Trophoblast cell (in vitro differentiated cells and primary cell): ENCODE data around the gene EAF1.

Source experiments
- DNase-seq, 2 donors: peaks; one replicate each; pipeline ENCODE4 v3.0.0-alpha.2; 2016
- H2AFZ ChIP-seq: 2 replicates; pipeline ENCODE4 v1.6.1; 2013; ENCODE audit warnings: low read length, moderate library complexity, mild to moderate bottlenecking; ENCODE audit not compliant: insufficient read depth, poor library complexity
- H2AK5ac ChIP-seq: 2 replicates; pipeline ENCODE4 v1.6.1; 2013; ENCODE audit warnings: mild to moderate bottlenecking, low read length
- H2BK120ac ChIP-seq: 2 replicates; pipeline ENCODE4 v1.6.1; 2013; ENCODE audit warnings: low read length, mild to moderate bottlenecking, moderate library complexity; ENCODE audit not compliant: insufficient read depth, poor library complexity
- H2BK12ac ChIP-seq: 2 replicates; pipeline ENCODE4 v1.6.1; 2013; ENCODE audit warnings: mild to moderate bottlenecking, low read length, moderate library complexity
- H2BK5ac ChIP-seq: 2 replicates; pipeline ENCODE4 v1.6.1; 2013; ENCODE audit warnings: low read length, low read depth, moderate library complexity, mild to moderate bottlenecking; ENCODE audit not compliant: poor library complexity
- H3K14ac ChIP-seq: 2 replicates; pipeline ENCODE4 v1.6.1; 2013; ENCODE audit warnings: mild to moderate bottlenecking, low read length
- H3K18ac ChIP-seq: 2 replicates; pipeline ENCODE4 v1.6.1; 2013; ENCODE audit warnings: mild to moderate bottlenecking, low read length
- H3K23ac ChIP-seq: 2 replicates; pipeline ENCODE4 v1.6.1; 2013; ENCODE audit warnings: low read length
- H3K27ac ChIP-seq: 2 replicates; pipeline ENCODE4 v1.5.1; 2013; ENCODE audit warnings: low read depth, mild to moderate bottlenecking, inconsistent platforms, low read length, moderate library complexity
- H3K27me3 ChIP-seq: 2 replicates; pipeline ENCODE4 v1.6.1; 2013; ENCODE audit warnings: inconsistent platforms, mild to moderate bottlenecking, low read length, moderate library complexity; ENCODE audit not compliant: insufficient read depth
- H3K36me3 ChIP-seq, 2 experiments: 1 replicate in 1 of 2; 2 replicates in 1 of 2; pipeline ENCODE4 v1.6.1; 2013; ENCODE audit warnings: low read length in 2 of 2, mild to moderate bottlenecking in 2 of 2, moderate library complexity in 1 of 2; ENCODE audit not compliant: insufficient read depth in 2 of 2, control insufficient read depth in 1 of 2
- H3K4ac ChIP-seq: 2 replicates; pipeline ENCODE4 v1.6.1; 2013; ENCODE audit warnings: low read depth, mild to moderate bottlenecking, low read length, moderate library complexity
- H3K4me1 ChIP-seq, 2 experiments: 1 replicate in 1 of 2; 2 replicates in 1 of 2; pipeline ENCODE4 v1.6.1; 2013; ENCODE audit warnings: low read length in 2 of 2, mild to moderate bottlenecking in 2 of 2, moderate library complexity in 1 of 2; ENCODE audit not compliant: insufficient read depth in 2 of 2, control insufficient read depth in 1 of 2
- H3K4me2 ChIP-seq: 2 replicates; pipeline ENCODE4 v1.6.1; 2013; ENCODE audit warnings: inconsistent platforms, mild to moderate bottlenecking, low read length, moderate library complexity
- H3K4me3 ChIP-seq: 2 replicates; pipeline ENCODE4 v1.5.1; 2013; ENCODE audit warnings: mild to moderate bottlenecking, low read depth, low read length, inconsistent platforms
- H3K79me1 ChIP-seq: one replicate; pipeline ENCODE4 v1.6.1; 2013; ENCODE audit warnings: low read length
- H3K79me2 ChIP-seq: 2 replicates; pipeline ENCODE4 v1.6.1; 2013; ENCODE audit warnings: low read length, mild to moderate bottlenecking; ENCODE audit not compliant: control insufficient read depth, insufficient read depth, poor library complexity
- H3K9ac ChIP-seq: 2 replicates; pipeline ENCODE4 v1.6.1; 2013; ENCODE audit warnings: mild to moderate bottlenecking, low read length
- H3K9me3 ChIP-seq: 2 replicates; pipeline ENCODE4 v1.6.1; 2013; ENCODE audit warnings: low read depth, mild to moderate bottlenecking, control low read depth, inconsistent platforms, low read length; ENCODE audit not compliant: insufficient read depth
- H4K12ac ChIP-seq: 2 replicates; pipeline ENCODE4 v1.6.1; 2013; ENCODE audit warnings: low read depth, mild to moderate bottlenecking, low read length, moderate library complexity
- H4K8ac ChIP-seq: 2 replicates; pipeline ENCODE4 v1.6.1; 2013; ENCODE audit warnings: low read depth, mild to moderate bottlenecking, low read length, moderate library complexity
- H4K91ac ChIP-seq: one replicate; pipeline ENCODE4 v1.6.1; 2013; ENCODE audit warnings: low read depth, mild to moderate bottlenecking, low read length, moderate library complexity
- WGBS: extraction: QIAGEN DNeasy Blood & Tissue Kit; methylation state at CpG from one replicate; pipeline ENCODE4 v1.1.7; 2013; ENCODE audit warnings: missing lambda C conversion rate; ENCODE audit not compliant: insufficient read length, insufficient coverage; ENCODE audit errors: extremely low coverage; 5-methylcytosine and 5-hydroxymethylcytosine counted together

EAF1 gene

DNA sequence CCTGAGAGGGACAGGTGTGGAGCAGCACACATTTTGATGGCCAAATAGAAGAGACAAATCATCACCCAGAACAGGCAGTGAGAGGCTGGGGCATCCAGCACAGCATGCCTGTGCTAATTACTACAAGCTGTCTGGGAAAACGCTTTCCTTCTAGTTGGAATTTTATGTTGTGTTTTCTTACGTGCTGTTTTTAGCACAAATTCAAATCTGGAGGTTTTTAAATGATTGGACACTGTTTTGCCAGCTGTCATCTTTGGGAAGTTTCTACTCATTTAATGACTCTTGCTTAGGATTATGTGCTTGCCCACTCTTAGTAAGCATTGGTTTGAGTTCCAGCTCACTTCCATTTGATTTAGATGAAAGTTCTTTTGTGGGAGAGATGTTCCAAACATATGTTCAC is 43.5 kb downstream of the EAF1 start:
- no peak overlapping the region for H2BK5ac ChIP-seq
- no peaks in the 10 kb centered on the region for H3K36me3 ChIP-seq
- no peak overlapping the region for H4K91ac ChIP-seq
- no peaks in the 10 kb centered on the region for H3K79me1 ChIP-seq
- no peak overlapping the region for H3K14ac ChIP-seq
- WGBS = no CpG with 5 or more reads among the region's 2 CpGs
- H3K9ac ChIP-seq = no peak overlapping the region
- H3K23ac ChIP-seq = no peak overlapping the region
- no peak overlapping the region for H3K27ac ChIP-seq
- no peaks in the 10 kb centered on the region for H3K27me3 ChIP-seq
- no peak for DNase-seq
- no peak overlapping the region for H4K12ac ChIP-seq
- H3K4me3 ChIP-seq = no peak overlapping the region
- H3K18ac ChIP-seq = no peak overlapping the region
- no peaks in the 10 kb centered on the region for H3K4me1 ChIP-seq
- H2AFZ ChIP-seq = no peak overlapping the region
- H2AK5ac ChIP-seq = no peak overlapping the region
- no peak overlapping the region for H3K4ac ChIP-seq
- no peak overlapping the region for H4K8ac ChIP-seq
- no peak overlapping the region for H2BK120ac ChIP-seq
- no peak overlapping the region for H3K4me2 ChIP-seq
- H3K9me3 ChIP-seq = no peaks in the 10 kb centered on the region
- H3K79me2 ChIP-seq = no peaks in the 10 kb centered on the region
- no peak overlapping the region for H2BK12ac ChIP-seq

DNA sequence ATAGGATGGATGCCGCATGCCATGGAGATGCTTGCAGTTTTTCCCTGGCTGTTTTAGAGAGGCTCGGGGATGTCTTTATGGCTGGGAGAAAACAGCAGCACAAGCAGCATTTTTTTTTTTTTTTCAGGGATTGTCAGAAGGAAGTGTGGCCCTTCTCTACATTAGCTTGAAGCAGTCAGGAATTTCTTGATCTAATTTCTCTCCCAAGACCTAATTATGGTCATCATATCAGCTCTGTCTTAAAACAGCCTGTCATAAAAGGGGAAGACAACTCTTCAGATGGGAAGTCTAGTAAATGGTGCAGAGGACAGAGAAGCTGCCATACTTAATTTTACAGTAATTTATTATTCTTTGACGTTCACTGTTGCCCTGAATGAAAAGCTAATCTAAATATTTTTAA is 44.5 kb downstream of the EAF1 start:
- DNase-seq = no peak
- H3K79me2 ChIP-seq = no peaks in the 10 kb centered on the region
- H2BK5ac ChIP-seq = no peak overlapping the region
- no peak overlapping the region for H2BK120ac ChIP-seq
- H3K27me3 ChIP-seq = no peaks in the 10 kb centered on the region
- peaks cover under 1% of the 10 kb centered on the region for H3K79me1 ChIP-seq
- H2AK5ac ChIP-seq = no peak overlapping the region
- no peak overlapping the region for H3K4me2 ChIP-seq
- no peak overlapping the region for H4K8ac ChIP-seq
- H2BK12ac ChIP-seq = no peak overlapping the region
- H3K4me1 ChIP-seq = no peaks in the 10 kb centered on the region
- no peak overlapping the region for H3K4ac ChIP-seq
- no peak overlapping the region for H3K4me3 ChIP-seq
- H3K9me3 ChIP-seq = no peaks in the 10 kb centered on the region
- H3K9ac ChIP-seq = no peak overlapping the region
- no peak overlapping the region for H2AFZ ChIP-seq
- H4K12ac ChIP-seq = no peak overlapping the region
- no peak overlapping the region for H4K91ac ChIP-seq
- no peak overlapping the region for H3K23ac ChIP-seq
- no CpG with 5 or more reads among the region's 3 CpGs for WGBS
- H3K36me3 ChIP-seq = no peaks in the 10 kb centered on the region
- H3K14ac ChIP-seq = no peak overlapping the region
- H3K18ac ChIP-seq = no peak overlapping the region
- H3K27ac ChIP-seq = no peak overlapping the region

DNA sequence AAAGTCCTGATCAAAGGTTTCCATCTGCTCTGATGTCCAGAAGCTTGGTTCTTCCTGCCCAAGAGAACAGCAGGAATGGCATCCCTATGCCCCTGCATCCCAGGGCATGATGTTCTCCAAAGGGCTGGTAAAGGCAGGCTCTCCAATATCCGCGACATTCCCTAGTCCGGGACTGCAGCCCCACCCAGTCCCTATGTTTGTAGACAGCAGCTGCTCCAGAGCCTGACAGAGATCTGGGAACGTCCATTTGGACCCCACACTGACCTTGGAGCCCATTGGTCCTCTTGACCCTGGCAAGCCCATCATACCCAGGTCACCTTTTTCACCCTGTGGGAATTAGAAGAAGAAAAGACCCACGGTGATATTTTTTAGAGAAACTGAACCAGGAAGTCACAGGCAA is 47.8 kb downstream of the EAF1 start:
- H3K4me2 ChIP-seq = no peak overlapping the region
- H3K23ac ChIP-seq = no peak overlapping the region
- no peak overlapping the region for H3K9ac ChIP-seq
- H3K79me1 ChIP-seq = peaks cover 2% of the 10 kb centered on the region
- no peaks in the 10 kb centered on the region for H3K9me3 ChIP-seq
- H4K8ac ChIP-seq = no peak overlapping the region
- no peak overlapping the region for H3K4me3 ChIP-seq
- H4K91ac ChIP-seq = no peak overlapping the region
- H3K36me3 ChIP-seq = no peaks in the 10 kb centered on the region
- no peak overlapping the region for H4K12ac ChIP-seq
- DNase-seq = no peak
- no peak overlapping the region for H2AFZ ChIP-seq
- no peak overlapping the region for H3K4ac ChIP-seq
- H2BK5ac ChIP-seq = no peak overlapping the region
- H3K18ac ChIP-seq = no peak overlapping the region
- H3K14ac ChIP-seq = no peak overlapping the region
- H3K27me3 ChIP-seq = no peaks in the 10 kb centered on the region
- H2BK12ac ChIP-seq = no peak overlapping the region
- no peak overlapping the region for H2BK120ac ChIP-seq
- no peak overlapping the region for H2AK5ac ChIP-seq
- H3K4me1 ChIP-seq = peaks cover 0 to 2% of the 10 kb centered on the region in 2 experiments
- WGBS = no CpG with 5 or more reads among the region's 5 CpGs
- H3K27ac ChIP-seq = no peak overlapping the region
- H3K79me2 ChIP-seq = no peaks in the 10 kb centered on the region

DNA sequence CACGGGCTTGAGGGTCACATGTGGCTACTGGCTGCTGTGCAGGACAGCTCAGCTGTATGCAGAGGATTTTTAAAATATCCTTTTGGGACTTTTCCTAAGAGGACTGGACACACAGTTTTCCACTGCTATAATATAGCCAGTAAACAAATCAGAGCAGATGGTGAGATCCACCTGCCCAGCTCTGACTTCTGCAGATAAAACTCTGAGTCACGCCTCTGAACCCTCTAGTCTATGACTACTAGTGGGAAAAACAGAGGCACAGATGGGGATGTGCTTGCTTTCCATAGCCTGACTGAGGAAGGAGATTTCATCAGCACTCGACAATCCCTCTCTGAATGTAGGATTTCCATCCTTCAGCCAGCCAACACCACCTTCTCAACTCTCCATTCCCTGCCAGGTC is 49.0 kb downstream of the EAF1 start:
- Histone ChIP-seq H3K4me1 (peaks cover 0 to 2% of the 10 kb centered on the region in 2 experiments), H3K9ac (no peak overlapping the region), H3K79me2 (no peaks in the 10 kb centered on the region), H2AFZ (no peak overlapping the region), H3K23ac (no peak overlapping the region), H3K27ac (no peak overlapping the region), H3K4me3 (no peak overlapping the region), H3K4ac (no peak overlapping the region), H3K14ac (no peak overlapping the region), H2BK120ac (no peak overlapping the region), H3K27me3 (no peaks in the 10 kb centered on the region), H4K12ac (no peak overlapping the region), H2BK5ac (no peak overlapping the region), H3K4me2 (no peak overlapping the region), H3K9me3 (no peaks in the 10 kb centered on the region), H2AK5ac (no peak overlapping the region), H3K79me1 (peaks cover 2% of the 10 kb centered on the region), H3K18ac (no peak overlapping the region), H2BK12ac (no peak overlapping the region), H4K91ac (no peak overlapping the region), H3K36me3 (no peaks in the 10 kb centered on the region), H4K8ac (no peak overlapping the region)
- peak in 1 of 2 donors; percentile 19 for DNase-seq
- no CpG with 5 or more reads among the region's 3 CpGs for whole genome bisulfite sequencing
